Peyer's patch (tissue), 4 donors: ENCODE results near the gene ITPKB.

Experiments
- CTCF ChIP-seq, 6 experiments: fragments of 450-650 bp in 4 of 6; fragments of 200-600 bp in 2 of 6; sonication (generic) in 1 of 6; IDR thresholded peaks; one replicate each; pipeline ENCODE4 v1.5.1; 2017 to 2019; ENCODE audit warnings: antibody characterized with exemption in 6 of 6, mild to moderate bottlenecking in 3 of 6, moderate library complexity in 1 of 6
- POLR2A ChIP-seq, 2 donors: fragments of 450-650 bp; IDR thresholded peaks; one replicate each; pipeline ENCODE4 v1.5.1; 2017; ENCODE audit warnings: antibody characterized with exemption in 2 of 2, mild to moderate bottlenecking in 2 of 2, moderate library complexity in 2 of 2

- TF ChIP-seq POLR2A (IDR thresholded peaks at IDR 0.05) (no peak), CTCF (IDR thresholded peaks at IDR 0.05) (no peak)
Observed at GRCh38 chr1:226685196-226685820, 53.8 kb downstream of the ITPKB start.
